Common myeloid progenitor, CD34-positive (primary cell): ENCODE measurements around the gene DECR2.

ENCODE experiments used
- CTCF ChIA-PET: fragments of 350-600 bp; sonication (Branson Sonifier 250); formaldehyde crosslinking; loops from one replicate; lab custom pipeline; 2021; ENCODE audit warnings: antibody characterized with exemption; lab: Charles Lee
- POLR2A ChIA-PET: fragments of 350-600 bp; sonication (Branson Sonifier 250); formaldehyde crosslinking; loops from one replicate; lab custom pipeline; 2021; ENCODE audit warnings: antibody characterized with exemption; lab: Charles Lee
- DNase-seq, 3 donors: peaks; one replicate each; pipeline versions ENCODE4 v3.0.0 to v3.0.0-alpha.2; 2013
- H3K27ac ChIP-seq, 2 experiments: 1 replicate in 1 of 2; 2 replicates in 1 of 2; pipeline ENCODE4 v1.7.0; 2013; ENCODE audit warnings: inconsistent platforms in 2 of 2, low read length in 2 of 2, mild to moderate bottlenecking in 2 of 2, low read depth in 1 of 2, moderate library complexity in 1 of 2; ENCODE audit not compliant: severe bottlenecking in 2 of 2, insufficient read depth in 1 of 2, poor library complexity in 1 of 2
- H3K27me3 ChIP-seq, 5 experiments: replicated peaks in 2 of 5; 1 replicate in 3 of 5; 2 replicates in 2 of 5; pipeline versions ENCODE4 v1.6.1 to v1.7.0; 2013; ENCODE audit warnings: low read length in 4 of 5, mild to moderate bottlenecking in 2 of 5, moderate library complexity in 2 of 5, inconsistent platforms in 1 of 5; ENCODE audit not compliant: insufficient read depth in 5 of 5, control insufficient read depth in 4 of 5
- H3K36me3 ChIP-seq, 4 experiments: 1 replicate in 2 of 4; 2 replicates in 2 of 4; pipeline versions ENCODE4 v1.6.1 to v1.7.0; 2013; ENCODE audit warnings: low read length in 3 of 4, control low read depth in 1 of 4, mild to moderate bottlenecking in 1 of 4; ENCODE audit not compliant: control insufficient read depth in 4 of 4, insufficient read depth in 4 of 4
- H3K4me1 ChIP-seq, 4 experiments: 1 replicate in 3 of 4; 2 replicates in 1 of 4; pipeline versions ENCODE4 v1.6.1 to v1.7.1; 2013; ENCODE audit warnings: low read length in 3 of 4, mild to moderate bottlenecking in 3 of 4, control low read depth in 1 of 4, inconsistent platforms in 1 of 4, moderate library complexity in 1 of 4; ENCODE audit not compliant: control insufficient read depth in 4 of 4, insufficient read depth in 4 of 4; ENCODE audit errors: control extremely low read depth in 1 of 4
- H3K4me3 ChIP-seq, 7 experiments: 1 replicate in 4 of 7; 2 replicates in 3 of 7; pipeline versions ENCODE4 v1.5.1 to v1.7.0; 2013; ENCODE audit warnings: mild to moderate bottlenecking in 7 of 7, low read length in 6 of 7, moderate library complexity in 6 of 7, inconsistent platforms in 2 of 7, low read depth in 2 of 7, control low read depth in 1 of 7; ENCODE audit not compliant: insufficient read depth in 4 of 7, control insufficient read depth in 1 of 7; ENCODE audit errors: extremely low read depth in 1 of 7
- H3K9me3 ChIP-seq, 5 experiments: 1 replicate in 4 of 5; 2 replicates in 1 of 5; pipeline versions ENCODE4 v1.6.1 to v1.7.1; 2013; ENCODE audit warnings: low read length in 4 of 5, mild to moderate bottlenecking in 2 of 5, inconsistent platforms in 1 of 5, low read depth in 1 of 5, moderate library complexity in 1 of 5; ENCODE audit not compliant: control insufficient read depth in 4 of 5, insufficient read depth in 2 of 5; ENCODE audit errors: control extremely low read depth in 1 of 5
- WGBS: methylation state at CpG from one replicate; pipeline ENCODE4 v1.1.5; 2013; ENCODE audit not compliant: insufficient coverage; 5-methylcytosine and 5-hydroxymethylcytosine counted together

DECR2 gene

GRCh38 chr16:445566-445965 is 43.9 kb downstream of the DECR2 start:
- Histone ChIP-seq H3K36me3 (peaks cover 0 to 3% (median 1%) of the 10 kb centered on the region in 4 experiments), H3K27ac (no peak overlapping the region), H3K27me3 (no peaks in the 10 kb centered on the region), H3K9me3 (no peaks in the 10 kb centered on the region), H3K4me1 (no peaks in the 10 kb centered on the region), H3K4me3 (no peak overlapping the region)
- 92% methylated on average over 4 of the region's 4 CpGs for WGBS
- POLR2A ChIA-PET, result no interaction called here
- CTCF ChIA-PET, result no interaction called here
- no peak for DNase-seq

DNA sequence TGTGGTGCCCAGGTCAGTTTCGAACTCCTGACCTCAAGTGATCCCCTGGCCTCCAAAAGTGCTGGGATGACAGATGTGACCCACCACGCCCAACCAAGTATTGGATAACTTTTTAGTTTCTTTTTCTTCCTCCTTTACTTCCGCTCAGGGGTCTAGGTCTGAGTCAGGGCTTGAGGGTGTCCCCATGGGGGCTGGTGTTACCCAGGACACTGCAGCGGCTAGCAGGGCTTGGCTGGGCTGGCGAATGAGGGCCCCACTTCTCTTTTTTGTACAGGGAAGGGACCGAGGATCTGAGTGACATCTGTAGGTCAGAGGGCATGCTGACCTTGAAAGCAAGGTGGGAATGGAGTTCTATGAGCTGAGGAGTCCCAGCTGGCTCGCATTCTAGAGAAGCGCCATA is 48.7 kb downstream of the DECR2 start:
- POLR2A ChIA-PET, result no interaction called here
- no peaks in the 10 kb centered on the region for H3K9me3 ChIP-seq
- no peaks in the 10 kb centered on the region for H3K36me3 ChIP-seq
- DNase-seq, result no peak
- H3K4me1 ChIP-seq, result no peaks in the 10 kb centered on the region
- CTCF ChIA-PET, result interaction anchor here (0.6 to 1.2 kb wide), 2 partner anchors 14 to 40 kb away, joined by 3 read pairs; no protein-coding TSS in a partner anchor
- H3K4me3 ChIP-seq, result no peak overlapping the region
- no peak overlapping the region for H3K27ac ChIP-seq
- 90% methylated on average over 4 of the region's 8 CpGs for WGBS
- H3K27me3 ChIP-seq, result no peaks in the 10 kb centered on the region

GRCh38 chr16:450785-451512 is 49.3 kb downstream of the DECR2 start:
- WGBS, result 80% methylated on average over 5 of the region's 14 CpGs
- no peaks in the 10 kb centered on the region for H3K36me3 ChIP-seq
- DNase-seq, result peak in 1 of 3 donors; percentile 15
- H3K4me1 ChIP-seq, result no peaks in the 10 kb centered on the region
- ChIA-PET CTCF (interaction anchor here (0.6 to 1.2 kb wide), 3 partner anchors 14 to 40 kb away, joined by 3 read pairs; no protein-coding TSS in a partner anchor), POLR2A (interaction anchor here (0.7 kb wide), 1 partner anchor 144 kb away, joined by 4 read pairs; no protein-coding TSS in a partner anchor)
- no peak overlapping the region for H3K4me3 ChIP-seq
- H3K27ac ChIP-seq, result no peak overlapping the region
- H3K27me3 ChIP-seq, result no peaks in the 10 kb centered on the region
- H3K9me3 ChIP-seq, result no peaks in the 10 kb centered on the region

DNA sequence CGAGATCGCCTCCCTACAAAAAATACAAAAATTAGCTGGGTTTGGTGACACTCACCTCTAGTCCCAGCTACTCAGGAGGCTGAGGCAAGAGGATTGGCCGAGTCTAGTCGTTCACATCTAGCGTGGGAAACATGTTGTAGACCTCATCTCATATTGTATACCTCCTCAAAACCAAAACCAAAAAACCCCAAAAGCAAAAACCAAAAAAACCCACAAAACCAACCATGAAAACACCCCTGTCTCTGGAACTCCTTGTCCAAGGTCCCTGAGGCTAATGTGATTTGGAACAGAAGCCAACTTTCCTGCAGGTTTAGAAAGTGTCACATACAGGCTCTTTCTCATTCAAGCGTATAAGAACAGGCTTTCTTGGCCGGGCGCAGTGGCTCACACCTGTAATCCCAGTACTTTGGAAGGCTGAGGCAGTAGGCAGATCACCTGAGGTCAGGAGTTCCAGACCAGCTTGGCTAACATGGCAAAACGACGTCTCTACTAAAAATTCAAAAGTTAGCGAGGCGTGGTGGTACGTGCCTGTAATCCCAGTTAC is 52.8 kb downstream of the DECR2 start:
- H3K4me1 ChIP-seq, result peaks cover 0 to 8% (median under 1%) of the 10 kb centered on the region in 4 experiments

GRCh38 chr16:455453-455852 is 53.8 kb downstream of the DECR2 start:
- POLR2A ChIA-PET, result interaction anchor here (0.6 kb wide), 1 partner anchor 126 kb away, joined by 3 read pairs; no protein-coding TSS in a partner anchor
- Histone ChIP-seq H3K4me1 (peaks cover 0 to 8% (median under 1%) of the 10 kb centered on the region in 4 experiments), H3K9me3 (no peaks in the 10 kb centered on the region), H3K36me3 (peaks cover 0 to 2% (median 0%) of the 10 kb centered on the region in 4 experiments), H3K4me3 (no peak overlapping the region), H3K27ac (no peak overlapping the region), H3K27me3 (no peaks in the 10 kb centered on the region)
- no peak for DNase-seq
- WGBS, result 100% methylated on average over 8 of the region's 12 CpGs
- CTCF ChIA-PET, result no interaction called here

More for the DNA sequence above, 52.8 kb downstream of the DECR2 start:
- Histone ChIP-seq H3K36me3 (peaks cover 0 to 2% (median 0%) of the 10 kb centered on the region in 4 experiments), H3K9me3 (no peaks in the 10 kb centered on the region), H3K27ac (no peak overlapping the region), H3K27me3 (no peaks in the 10 kb centered on the region), H3K4me3 (no peak overlapping the region)
- CTCF ChIA-PET, result no interaction called here
- POLR2A ChIA-PET, result no interaction called here
- 86% methylated on average over 10 of the region's 13 CpGs for WGBS
- no peak for DNase-seq

DNA sequence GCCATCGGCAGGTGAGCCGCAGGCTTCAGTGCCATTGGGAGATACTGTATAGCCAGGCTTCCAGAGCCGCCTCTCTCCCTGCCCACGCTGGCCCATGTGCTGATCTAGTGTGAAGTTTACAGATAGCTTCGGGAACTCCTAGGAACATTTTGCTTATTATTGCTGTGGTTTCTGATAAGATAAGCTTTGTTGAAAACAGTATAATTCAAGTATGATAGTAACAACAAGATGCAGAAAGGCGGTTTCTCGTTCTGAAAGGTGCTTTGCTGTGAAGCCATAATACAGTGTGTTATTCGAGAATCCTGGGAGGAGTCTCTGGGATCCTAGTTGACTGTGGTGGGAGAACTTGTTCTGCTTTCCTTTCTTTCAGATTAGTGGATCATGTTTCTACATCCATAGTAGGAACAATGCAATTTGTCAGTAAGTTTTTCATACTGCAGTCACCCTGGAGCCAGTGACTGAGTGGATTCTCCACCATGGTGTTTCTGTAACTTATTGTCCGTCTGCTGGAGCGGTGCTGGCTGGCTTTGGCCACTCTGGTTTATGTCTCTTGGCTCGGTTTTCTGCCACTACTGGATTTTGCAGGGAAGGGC is 55.3 kb downstream of the DECR2 start:
- CTCF ChIA-PET, result no interaction called here
- no peaks in the 10 kb centered on the region for H3K9me3 ChIP-seq
- peak overlapping the region; percentile 43 to 59 for H3K27ac ChIP-seq
- no peak overlapping the region for H3K4me3 ChIP-seq
- peaks cover 0 to 8% (median under 1%) of the 10 kb centered on the region in 4 experiments for H3K4me1 ChIP-seq
- H3K36me3 ChIP-seq, result peaks cover 2 to 9% (median 8%) of the 10 kb centered on the region in 4 experiments
- WGBS, result 98% methylated on average over 7 of the region's 11 CpGs
- H3K27me3 ChIP-seq, result no peaks in the 10 kb centered on the region
- POLR2A ChIA-PET, result no interaction called here
- no peak for DNase-seq
